Mesothelial cell of epicardium (in vitro differentiated cells): Measurements from ENCODE around the gene PCDHGC3. TPM values are rescaled to one million over a fixed set of nuclear protein-coding genes. Genes with fewer than 3 reads are reported as not detected.

ENCODE experiments used
- DNase-seq, 2 experiments: peaks; one replicate each; pipeline ENCODE4 v3.0.0; 2021; ENCODE audit warnings: low spot score in 2 of 2; ENCODE audit not compliant: unreplicated experiment in 2 of 2
- H3K27ac Mint-ChIP-seq: 2 replicates; pipeline ENCODE4 v1.8.0; 2021; ENCODE audit warnings: mixed read lengths
- H3K27me3 Mint-ChIP-seq: 2 replicates; pipeline ENCODE4 v1.8.0; 2021; ENCODE audit warnings: low read depth, mixed read lengths
- H3K36me3 Mint-ChIP-seq: 2 replicates; pipeline ENCODE4 v1.8.0; 2021; ENCODE audit warnings: mixed read lengths
- H3K4me1 Mint-ChIP-seq: 2 replicates; pipeline ENCODE4 v1.8.0; 2021; ENCODE audit warnings: mixed read lengths
- H3K4me3 Mint-ChIP-seq: 2 replicates; pipeline ENCODE4 v1.8.0; 2021; ENCODE audit warnings: mild to moderate bottlenecking, moderate library complexity, mixed read lengths
- H3K9me3 Mint-ChIP-seq: 2 replicates; pipeline ENCODE4 v1.8.0; 2021; ENCODE audit warnings: mixed read lengths
- total RNA-seq: library from RNA; stranded (reverse); gene quantifications from 3 replicates; pipeline ENCODE4 v1.2.1, GENCODE V29; 2021
- TF ChIP-seq, protein P1 (sequence below): fragments of 200-600 bp; sonication (generic); IDR thresholded peaks from one replicate; pipeline ENCODE4 v1.5.0; 2021; ENCODE audit warnings: antibody characterized with exemption; ENCODE audit not compliant: unreplicated experiment

Gene PCDHGC3
- total RNA-seq, 1 donor from 2014 or later = 82.9 TPM

DNA sequence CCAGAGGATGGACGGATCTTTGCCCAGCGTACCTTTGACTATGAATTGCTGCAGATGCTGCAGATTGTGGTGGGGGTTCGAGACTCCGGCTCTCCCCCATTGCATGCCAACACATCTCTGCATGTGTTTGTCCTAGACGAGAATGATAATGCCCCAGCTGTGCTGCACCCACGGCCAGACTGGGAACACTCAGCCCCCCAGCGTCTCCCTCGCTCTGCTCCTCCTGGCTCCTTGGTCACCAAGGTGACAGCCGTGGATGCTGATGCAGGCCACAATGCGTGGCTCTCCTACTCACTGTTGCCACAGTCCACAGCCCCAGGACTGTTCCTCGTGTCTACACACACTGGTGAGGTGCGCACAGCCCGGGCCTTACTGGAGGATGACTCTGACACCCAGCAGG lies 15.0 kb downstream of the PCDHGC3 start:
- no peak for DNase-seq
- peaks cover 34% of the 10 kb centered on the region for H3K36me3 Mint-ChIP-seq
- TF ChIP-seq, protein P1, sequence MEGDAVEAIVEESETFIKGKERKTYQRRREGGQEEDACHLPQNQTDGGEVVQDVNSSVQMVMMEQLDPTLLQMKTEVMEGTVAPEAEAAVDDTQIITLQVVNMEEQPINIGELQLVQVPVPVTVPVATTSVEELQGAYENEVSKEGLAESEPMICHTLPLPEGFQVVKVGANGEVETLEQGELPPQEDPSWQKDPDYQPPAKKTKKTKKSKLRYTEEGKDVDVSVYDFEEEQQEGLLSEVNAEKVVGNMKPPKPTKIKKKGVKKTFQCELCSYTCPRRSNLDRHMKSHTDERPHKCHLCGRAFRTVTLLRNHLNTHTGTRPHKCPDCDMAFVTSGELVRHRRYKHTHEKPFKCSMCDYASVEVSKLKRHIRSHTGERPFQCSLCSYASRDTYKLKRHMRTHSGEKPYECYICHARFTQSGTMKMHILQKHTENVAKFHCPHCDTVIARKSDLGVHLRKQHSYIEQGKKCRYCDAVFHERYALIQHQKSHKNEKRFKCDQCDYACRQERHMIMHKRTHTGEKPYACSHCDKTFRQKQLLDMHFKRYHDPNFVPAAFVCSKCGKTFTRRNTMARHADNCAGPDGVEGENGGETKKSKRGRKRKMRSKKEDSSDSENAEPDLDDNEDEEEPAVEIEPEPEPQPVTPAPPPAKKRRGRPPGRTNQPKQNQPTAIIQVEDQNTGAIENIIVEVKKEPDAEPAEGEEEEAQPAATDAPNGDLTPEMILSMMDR = no peak
- no peak overlapping the region for H3K4me3 Mint-ChIP-seq
- no peak overlapping the region for H3K27ac Mint-ChIP-seq
- no peaks in the 10 kb centered on the region for H3K27me3 Mint-ChIP-seq
- H3K9me3 Mint-ChIP-seq = no peaks in the 10 kb centered on the region
- H3K4me1 Mint-ChIP-seq = peaks cover 19% of the 10 kb centered on the region

DNA sequence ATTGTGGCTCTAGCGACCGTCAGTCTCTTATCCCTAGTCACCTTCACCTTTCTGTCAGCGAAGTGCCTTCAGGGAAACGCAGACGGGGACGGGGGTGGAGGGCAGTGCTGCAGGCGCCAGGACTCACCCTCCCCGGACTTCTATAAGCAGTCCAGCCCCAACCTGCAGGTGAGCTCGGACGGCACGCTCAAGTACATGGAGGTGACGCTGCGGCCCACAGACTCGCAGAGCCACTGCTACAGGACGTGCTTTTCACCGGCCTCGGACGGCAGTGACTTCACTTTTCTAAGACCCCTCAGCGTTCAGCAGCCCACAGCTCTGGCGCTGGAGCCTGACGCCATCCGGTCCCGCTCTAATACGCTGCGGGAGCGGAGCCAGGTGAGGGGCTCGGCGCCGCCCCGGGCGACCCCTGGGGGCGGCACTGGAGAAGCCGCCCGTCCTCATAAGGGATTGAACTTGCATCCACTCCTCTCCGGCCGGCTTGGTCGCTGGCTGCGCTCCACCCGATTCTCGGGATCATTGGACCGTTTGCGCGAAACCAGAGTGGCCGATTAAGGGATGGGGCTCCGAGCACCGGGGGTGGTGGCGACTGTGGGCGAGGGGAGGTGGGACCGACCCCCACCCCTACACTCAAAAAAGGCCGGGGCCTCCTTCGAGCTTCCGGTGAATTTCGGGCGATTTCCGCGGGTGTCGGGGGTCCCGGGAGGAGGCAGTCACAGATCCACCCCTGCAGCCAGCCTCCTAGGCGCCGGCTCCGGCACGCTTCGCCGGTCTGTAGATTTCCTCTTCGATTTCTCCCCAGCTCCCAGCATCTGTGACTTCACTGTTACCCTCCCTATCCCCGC lies 15.8 kb downstream of the PCDHGC3 start:
- no peaks in the 10 kb centered on the region for H3K27me3 Mint-ChIP-seq

DNA sequence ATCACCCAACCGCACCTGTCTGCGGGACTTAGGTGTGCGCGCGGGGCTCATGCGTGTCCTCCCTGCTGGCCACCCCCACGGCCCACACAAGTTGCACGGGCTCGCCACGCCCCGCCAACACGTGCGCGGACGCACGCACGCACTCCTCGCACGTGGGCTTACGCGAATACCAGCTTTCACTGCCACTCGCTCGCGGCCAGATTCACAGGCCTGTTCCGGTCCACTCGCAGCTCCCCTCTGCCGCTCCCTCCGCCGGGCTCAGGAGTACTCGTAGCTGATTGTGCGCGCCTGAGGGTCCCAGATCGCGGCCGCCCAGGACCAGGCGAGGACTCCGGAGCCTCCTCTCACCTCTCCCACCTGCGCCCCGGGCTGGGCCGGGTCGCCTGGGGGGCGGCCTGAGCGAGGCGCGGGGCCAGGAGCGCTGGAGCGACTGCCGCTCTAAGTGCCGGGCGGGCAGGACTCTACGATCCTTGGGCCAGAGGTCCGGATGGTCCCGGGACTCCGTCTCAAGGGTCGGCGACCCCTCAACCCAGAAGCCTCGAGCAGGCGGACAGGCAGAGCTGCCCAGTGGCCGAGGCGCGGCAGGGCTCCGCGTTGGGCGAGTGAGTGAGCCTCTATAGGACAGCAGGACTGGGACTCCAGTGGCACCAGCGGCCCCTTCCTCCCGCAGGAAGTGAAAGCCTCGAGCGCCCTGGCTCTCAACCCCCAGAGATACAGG lies 16.6 kb downstream of the PCDHGC3 start:
- Mint-ChIP-seq H3K4me1 (peaks cover 25% of the 10 kb centered on the region), H3K4me3 (no peak overlapping the region), H3K27ac (no peak overlapping the region), H3K9me3 (no peaks in the 10 kb centered on the region), H3K36me3 (peaks cover 23% of the 10 kb centered on the region), H3K27me3 (no peaks in the 10 kb centered on the region)
- no peak for DNase-seq
- TF ChIP-seq, protein P1 = no peak

More for the DNA sequence above, 15.8 kb downstream of the PCDHGC3 start:
- no peaks in the 10 kb centered on the region for H3K9me3 Mint-ChIP-seq
- H3K4me3 Mint-ChIP-seq = no peak overlapping the region
- H3K27ac Mint-ChIP-seq = no peak overlapping the region
- peaks cover 31% of the 10 kb centered on the region for H3K36me3 Mint-ChIP-seq
- no peak for DNase-seq
- peaks cover 25% of the 10 kb centered on the region for H3K4me1 Mint-ChIP-seq
- TF ChIP-seq, protein P1 = no peak

DNA sequence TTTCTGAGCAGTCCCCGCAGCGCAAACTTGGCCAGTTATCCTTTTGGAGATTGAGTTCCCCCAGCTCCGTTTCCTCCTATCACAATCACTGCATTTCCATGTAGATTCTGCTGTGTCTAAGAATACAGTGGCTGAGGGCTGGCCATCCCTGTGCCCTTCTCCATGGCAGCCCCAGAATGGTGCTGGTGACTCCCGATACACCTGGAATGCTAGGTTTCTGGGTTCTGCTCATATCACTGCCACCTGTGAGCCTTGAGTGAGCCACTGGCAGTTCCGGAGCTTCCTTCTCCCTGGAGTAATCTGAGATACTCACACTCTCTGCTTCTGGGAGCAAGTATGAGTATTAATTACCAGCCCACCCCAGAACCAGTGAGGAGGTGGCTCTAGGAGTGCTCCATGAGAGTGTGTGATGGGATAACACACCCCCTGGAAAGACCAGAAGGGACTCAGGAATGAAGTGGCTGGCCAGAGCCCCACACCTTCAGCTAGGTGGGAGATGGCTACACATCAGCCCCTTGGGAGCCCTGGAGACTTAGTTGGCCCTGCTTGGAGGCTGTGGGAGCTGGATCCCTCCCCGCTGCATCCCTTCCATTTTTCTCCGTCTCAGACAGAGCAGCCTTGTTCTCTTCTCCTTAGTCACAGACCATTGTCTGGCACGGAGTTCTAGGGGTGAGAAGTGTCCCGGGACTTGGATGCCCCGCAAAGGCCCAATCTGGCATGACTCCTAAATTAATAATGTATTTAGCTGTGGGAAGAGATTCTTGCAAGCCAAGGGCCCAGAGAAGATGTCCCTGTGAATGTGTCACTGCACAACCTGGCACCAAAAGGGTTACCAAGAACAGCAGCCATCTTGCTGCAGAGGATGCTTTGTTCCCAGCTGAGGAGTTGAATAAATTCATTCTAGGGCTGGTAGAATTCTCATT lies 18.0 kb downstream of the PCDHGC3 start:
- DNase-seq = no peak
- TF ChIP-seq, protein P1 = no peak
- Mint-ChIP-seq H3K36me3 (peaks cover 29% of the 10 kb centered on the region), H3K9me3 (no peaks in the 10 kb centered on the region), H3K4me3 (no peak overlapping the region), H3K27me3 (no peaks in the 10 kb centered on the region), H3K27ac (peak overlapping the region; percentile 34), H3K4me1 (peaks cover 25% of the 10 kb centered on the region)

DNA sequence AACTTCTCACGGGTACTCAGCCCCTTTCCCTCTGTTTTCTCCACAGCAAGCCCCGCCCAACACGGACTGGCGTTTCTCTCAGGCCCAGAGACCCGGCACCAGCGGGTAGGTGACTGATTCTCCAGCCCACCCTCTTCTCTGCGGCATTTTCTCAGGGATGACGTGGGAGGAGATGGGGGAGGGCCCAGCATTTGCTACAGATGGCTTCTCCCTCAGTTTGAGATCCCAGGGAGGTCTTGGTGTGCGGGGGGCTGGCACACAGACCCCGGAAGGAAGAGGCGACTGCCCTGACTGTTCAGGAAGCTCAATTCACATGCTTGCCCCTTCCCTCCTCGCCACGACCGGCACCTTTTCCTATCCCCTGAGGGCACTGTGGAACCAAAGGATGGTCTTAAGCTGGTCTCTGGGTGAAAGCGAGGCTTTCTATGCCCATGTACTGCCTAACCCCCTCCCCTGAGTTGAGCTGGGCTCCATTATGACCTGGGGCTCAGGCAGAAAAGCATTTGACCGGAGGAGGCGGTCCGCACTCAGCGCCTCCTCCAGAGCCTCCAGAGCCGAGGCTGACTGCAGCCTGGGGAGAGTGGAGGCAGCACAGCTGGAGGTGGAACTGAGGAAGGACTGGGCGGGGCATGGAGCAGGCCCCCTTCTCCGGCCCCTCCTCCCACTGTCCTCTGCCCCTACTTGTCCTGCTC lies 19.1 kb downstream of the PCDHGC3 start:
- peak overlapping the region; percentile 63 for H3K4me3 Mint-ChIP-seq
- DNase-seq = peak in 1 of 2 experiments; percentile 50
- H3K27ac Mint-ChIP-seq = peak overlapping the region; percentile 84
- H3K4me1 Mint-ChIP-seq = peaks cover 25% of the 10 kb centered on the region
- no peaks in the 10 kb centered on the region for H3K9me3 Mint-ChIP-seq
- H3K27me3 Mint-ChIP-seq = no peaks in the 10 kb centered on the region
- TF ChIP-seq, protein P1 = no peak
- H3K36me3 Mint-ChIP-seq = peaks cover 27% of the 10 kb centered on the region
